ENCODE measurements around the gene INSR. TPM values are rescaled to one million over a fixed set of nuclear protein-coding genes. Genes with fewer than 3 reads are reported as not detected.

The INSR gene
- polyA plus RNA-seq, 2 of the 4 experiments (the other 2 are of a cell fraction) = 1.8 to 3.3 TPM

DNA sequence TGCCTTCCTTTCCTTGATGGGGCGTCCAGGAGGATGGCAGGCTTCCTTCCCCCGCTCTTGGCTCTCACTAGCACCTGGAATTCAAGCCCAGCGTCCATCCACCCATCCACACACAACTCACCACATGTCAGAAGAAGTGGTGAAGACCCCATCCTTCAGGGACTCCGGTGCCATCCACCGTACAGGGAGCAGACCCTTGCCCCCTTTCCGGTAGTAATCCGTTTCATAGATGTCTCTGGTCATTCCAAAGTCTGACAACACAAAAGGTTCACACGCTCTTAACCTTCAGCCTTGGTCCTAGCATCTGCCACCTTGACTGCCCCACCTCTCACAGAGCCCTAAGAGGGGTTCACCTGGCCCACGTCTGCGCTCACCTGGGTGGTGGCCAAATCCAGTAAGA lies 173.7 kb downstream of the INSR start:
- no peak for DNase-seq (ENCODE audit: low read depth in 1 of 2, low spot score in 1 of 2)
- no peak for FAIRE-seq
- ChIA-PET CTCF (no interaction called here), POLR2A (no interaction called here)
- WGBS (ENCODE audit: missing lambda C conversion rate) = 92% methylated on average over 10 of the region's 10 CpGs
- Histone ChIP-seq H3K4me3 (no peak overlapping the region), H3K4me1 (no peaks in the 10 kb centered on the region), H3K27ac (no peak overlapping the region), H3K9me3 (no peaks in the 10 kb centered on the region; the same call in 2 of the 3 replicates), H3K4me2 (no peak overlapping the region)
- no peak for ATAC-seq
- TF ChIP-seq ZNF302 (CRISPR knock-in tag; IDR thresholded peaks at IDR 0.05) (no peak), NPAS2 (CRISPR knock-in tag; IDR thresholded peaks at IDR 0.05; ENCODE audit: borderline replicate concordance) (no peak), RNF2 (IDR thresholded peaks at IDR 0.05; ENCODE audit: borderline replicate concordance, low read depth) (no peak), RARB (CRISPR knock-in tag; IDR thresholded peaks at IDR 0.05) (no peak), FOSL2 (IDR thresholded peaks at IDR 0.05) (no peak), FOSL2 (CRISPR knock-in tag; IDR thresholded peaks at IDR 0.05) (no peak), TP53 (CRISPR knock-in tag; IDR thresholded peaks at IDR 0.05) (no peak), BHLHE40 (IDR thresholded peaks at IDR 0.05; ENCODE audit: low read depth, low read length) (no peak), HOXB5 (CRISPR knock-in tag; IDR thresholded peaks at IDR 0.05) (no peak), CHD4 (IDR thresholded peaks at IDR 0.05; ENCODE audit: borderline replicate concordance) (no peak), JUN (IDR thresholded peaks at IDR 0.05) (no peak), TFCP2L1 (CRISPR knock-in tag; IDR thresholded peaks at IDR 0.05) (no peak), CHD2 (IDR thresholded peaks at IDR 0.05; ENCODE audit: low read length, partially characterized antibody) (no peak), CBX8 (IDR thresholded peaks at IDR 0.05) (no peak), HOXB13 (CRISPR knock-in tag; IDR thresholded peaks at IDR 0.05; ENCODE audit: low read depth) (no peak), KDM1A (IDR thresholded peaks at IDR 0.05; ENCODE audit: low read depth) (no peak), RFX5 (IDR thresholded peaks at IDR 0.05) (no peak)
- TF ChIP-seq, protein P1, sequence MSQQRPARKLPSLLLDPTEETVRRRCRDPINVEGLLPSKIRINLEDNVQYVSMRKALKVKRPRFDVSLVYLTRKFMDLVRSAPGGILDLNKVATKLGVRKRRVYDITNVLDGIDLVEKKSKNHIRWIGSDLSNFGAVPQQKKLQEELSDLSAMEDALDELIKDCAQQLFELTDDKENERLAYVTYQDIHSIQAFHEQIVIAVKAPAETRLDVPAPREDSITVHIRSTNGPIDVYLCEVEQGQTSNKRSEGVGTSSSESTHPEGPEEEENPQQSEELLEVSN (IDR thresholded peaks at IDR 0.05; ENCODE audit: borderline replicate concordance, low read depth) = no peak
- TF ChIP-seq, protein P2, sequence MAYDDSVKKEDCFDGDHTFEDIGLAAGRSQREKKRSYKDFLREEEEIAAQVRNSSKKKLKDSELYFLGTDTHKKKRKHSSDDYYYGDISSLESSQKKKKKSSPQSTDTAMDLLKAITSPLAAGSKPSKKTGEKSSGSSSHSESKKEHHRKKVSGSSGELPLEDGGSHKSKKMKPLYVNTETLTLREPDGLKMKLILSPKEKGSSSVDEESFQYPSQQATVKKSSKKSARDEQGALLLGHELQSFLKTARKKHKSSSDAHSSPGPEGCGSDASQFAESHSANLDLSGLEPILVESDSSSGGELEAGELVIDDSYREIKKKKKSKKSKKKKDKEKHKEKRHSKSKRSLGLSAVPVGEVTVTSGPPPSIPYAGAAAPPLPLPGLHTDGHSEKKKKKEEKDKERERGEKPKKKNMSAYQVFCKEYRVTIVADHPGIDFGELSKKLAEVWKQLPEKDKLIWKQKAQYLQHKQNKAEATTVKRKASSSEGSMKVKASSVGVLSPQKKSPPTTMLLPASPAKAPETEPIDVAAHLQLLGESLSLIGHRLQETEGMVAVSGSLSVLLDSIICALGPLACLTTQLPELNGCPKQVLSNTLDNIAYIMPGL (CRISPR knock-in tag; IDR thresholded peaks at IDR 0.05; ENCODE audit: borderline replicate concordance) = no peak
- TF ChIP-seq, protein P3, sequence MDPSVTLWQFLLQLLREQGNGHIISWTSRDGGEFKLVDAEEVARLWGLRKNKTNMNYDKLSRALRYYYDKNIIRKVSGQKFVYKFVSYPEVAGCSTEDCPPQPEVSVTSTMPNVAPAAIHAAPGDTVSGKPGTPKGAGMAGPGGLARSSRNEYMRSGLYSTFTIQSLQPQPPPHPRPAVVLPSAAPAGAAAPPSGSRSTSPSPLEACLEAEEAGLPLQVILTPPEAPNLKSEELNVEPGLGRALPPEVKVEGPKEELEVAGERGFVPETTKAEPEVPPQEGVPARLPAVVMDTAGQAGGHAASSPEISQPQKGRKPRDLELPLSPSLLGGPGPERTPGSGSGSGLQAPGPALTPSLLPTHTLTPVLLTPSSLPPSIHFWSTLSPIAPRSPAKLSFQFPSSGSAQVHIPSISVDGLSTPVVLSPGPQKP (IDR thresholded peaks at IDR 0.05; ENCODE audit: low read depth, low read length) = no peak

DNA sequence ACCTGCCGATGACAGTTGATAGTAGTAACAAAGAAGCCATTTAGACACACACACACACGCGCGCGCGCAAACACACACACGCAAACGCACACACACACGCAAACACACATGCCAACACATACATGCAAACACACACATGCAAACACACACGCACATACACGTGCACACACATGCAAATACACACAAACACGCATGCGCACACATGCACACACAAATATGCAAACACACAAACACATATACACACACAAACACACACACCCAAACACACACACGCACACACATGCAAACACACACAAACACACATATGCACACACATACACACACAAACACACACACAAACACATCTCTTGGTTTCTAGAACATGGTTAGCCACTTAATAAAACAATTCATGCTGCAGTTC lies 174.6 kb downstream of the INSR start:
- ATAC-seq (no peak), FAIRE-seq (no peak), DNase-seq (ENCODE audit: low read depth in 1 of 2, low spot score in 1 of 2) (no peak)
- Histone ChIP-seq H3K4me1 (no peaks in the 10 kb centered on the region), H3K4me2 (no peak overlapping the region), H3K4me3 (no peak overlapping the region), H3K27ac (no peak overlapping the region), H3K9me3 (no peaks in the 10 kb centered on the region)
- WGBS (ENCODE audit: missing lambda C conversion rate) = 91% methylated on average over 14 of the region's 14 CpGs
- ChIA-PET CTCF (interaction anchor here (2.0 kb wide), 1 partner anchor 17 kb away, joined by 6 read pairs; no protein-coding TSS in a partner anchor), POLR2A (no interaction called here)
- no peak for TF ChIP-seq PHF8 (IDR thresholded peaks at IDR 0.05; ENCODE audit: borderline replicate concordance, low read depth)
- no peak for TF ChIP-seq RFX5 (IDR thresholded peaks at IDR 0.05)
- no peak for TF ChIP-seq FOSL2 (IDR thresholded peaks at IDR 0.05)
- TF ChIP-seq FOSL2 (CRISPR knock-in tag; IDR thresholded peaks at IDR 0.05) = no peak
- TF ChIP-seq, protein P4, sequence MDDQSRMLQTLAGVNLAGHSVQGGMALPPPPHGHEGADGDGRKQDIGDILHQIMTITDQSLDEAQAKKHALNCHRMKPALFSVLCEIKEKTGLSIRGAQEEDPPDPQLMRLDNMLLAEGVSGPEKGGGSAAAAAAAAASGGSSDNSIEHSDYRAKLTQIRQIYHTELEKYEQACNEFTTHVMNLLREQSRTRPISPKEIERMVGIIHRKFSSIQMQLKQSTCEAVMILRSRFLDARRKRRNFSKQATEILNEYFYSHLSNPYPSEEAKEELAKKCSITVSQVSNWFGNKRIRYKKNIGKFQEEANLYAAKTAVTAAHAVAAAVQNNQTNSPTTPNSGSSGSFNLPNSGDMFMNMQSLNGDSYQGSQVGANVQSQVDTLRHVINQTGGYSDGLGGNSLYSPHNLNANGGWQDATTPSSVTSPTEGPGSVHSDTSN (IDR thresholded peaks at IDR 0.05) = no peak
- no peak for TF ChIP-seq BHLHE40 (IDR thresholded peaks at IDR 0.05; ENCODE audit: low read depth, low read length)
- no peak for TF ChIP-seq FOSB (CRISPR knock-in tag; IDR thresholded peaks at IDR 0.05)
- TF ChIP-seq POLR2A (IDR thresholded peaks at IDR 0.05; ENCODE audit: low read length) = no peak
- TF ChIP-seq ZNF302 (CRISPR knock-in tag; IDR thresholded peaks at IDR 0.05) = no peak

All from A549 (cell line).